T-helper 22 cell (primary cell): ENCODE data around the gene KLK10.

Experiments used
- DNase-seq: peaks from one replicate; pipeline ENCODE4 v3.0.0-alpha.2; 2020; ENCODE audit warnings: low read depth

Gene KLK10

GRCh38 chr19:51025809-51026553 is 6.5 kb upstream of the KLK10 start:
- no peak for DNase-seq

GRCh38 chr19:51025401-51025800 is 5.9 kb upstream of the KLK10 start:
- no peak for DNase-seq

- DNase-seq, result no peak
These were observed 5.4 kb upstream of the KLK10 start for GRCh38 chr19:51024924-51025323.

- DNase-seq, result no peak
These were observed 4.4 kb upstream of the KLK10 start for GRCh38 chr19:51023946-51024345.

GRCh38 chr19:51022526-51022925 is 3.0 kb upstream of the KLK10 start:
- no peak for DNase-seq

GRCh38 chr19:51020988-51021651 is 1.6 kb upstream of the KLK10 start:
- no peak for DNase-seq

- DNase-seq, result no peak
These were observed 565 bp downstream of the KLK10 start for GRCh38 chr19:51018745-51019543.

GRCh38 chr19:51016798-51017683 is 2.5 kb downstream of the KLK10 start:
- no peak for DNase-seq

- no peak for DNase-seq
These were observed 3.7 kb downstream of the KLK10 start for GRCh38 chr19:51015691-51016267.

- no peak for DNase-seq
These were observed 5.3 kb downstream of the KLK10 start for GRCh38 chr19:51014242-51014641.

- DNase-seq, result no peak
These were observed 6.8 kb downstream of the KLK10 start for GRCh38 chr19:51012661-51013190.

- no peak for DNase-seq
These were observed 9.3 kb downstream of the KLK10 start for GRCh38 chr19:51010066-51010795.

GRCh38 chr19:51009061-51009891 is 10.2 kb downstream of the KLK10 start:
- no peak for DNase-seq

GRCh38 chr19:51007488-51007887 is 12.0 kb downstream of the KLK10 start:
- no peak for DNase-seq

- DNase-seq, result no peak
These were observed 13.1 kb downstream of the KLK10 start for GRCh38 chr19:51006406-51006805.

GRCh38 chr19:51005248-51005647 is 14.3 kb downstream of the KLK10 start:
- no peak for DNase-seq

GRCh38 chr19:51003316-51003715 is 16.2 kb downstream of the KLK10 start:
- DNase-seq, result no peak

- no peak for DNase-seq
These were observed 16.8 kb downstream of the KLK10 start for GRCh38 chr19:51002542-51003311.

- no peak for DNase-seq
These were observed 17.4 kb downstream of the KLK10 start for GRCh38 chr19:51002089-51002532.
